GM11168 (cell line): ENCODE measurements around the gene ZNF532.

Experiments
- in situ Hi-C: fragments of 300-500 bp; cut with MboI; formaldehyde crosslinking; loops from one replicate; pipeline ENCODE4 v1.12.0; 2022; ENCODE audit warnings: low sequenced_read_pairs; ENCODE audit not compliant: unreplicated experiment

The ZNF532 gene

GRCh38 chr18:58966005-58966677 is 101.5 kb downstream of the ZNF532 start:
- in situ Hi-C loops: no loop called here

- in situ Hi-C loops: no loop called here
Observed at GRCh38 chr18:58966704-58967103, 102.0 kb downstream of the ZNF532 start.

GRCh38 chr18:58967751-58968254 is 103.1 kb downstream of the ZNF532 start:
- in situ Hi-C loops: no loop called here

GRCh38 chr18:58970943-58971790 is 106.5 kb downstream of the ZNF532 start:
- in situ Hi-C loops: no loop called here

GRCh38 chr18:58975296-58975695 is 110.6 kb downstream of the ZNF532 start:
- in situ Hi-C loops: no loop called here

- in situ Hi-C loops: no loop called here
Observed at GRCh38 chr18:58975781-58976180, 111.1 kb downstream of the ZNF532 start.

GRCh38 chr18:58977223-58977622 is 112.5 kb downstream of the ZNF532 start:
- in situ Hi-C loops: no loop called here

GRCh38 chr18:58977801-58978200 is 113.1 kb downstream of the ZNF532 start:
- in situ Hi-C loops: no loop called here

GRCh38 chr18:58978916-58979315 is 114.2 kb downstream of the ZNF532 start:
- in situ Hi-C loops: no loop called here

- in situ Hi-C loops: no loop called here
Observed at GRCh38 chr18:58979615-58980014, 114.9 kb downstream of the ZNF532 start.

- in situ Hi-C loops: no loop called here
Observed at GRCh38 chr18:58980991-58981390, 116.3 kb downstream of the ZNF532 start.

- in situ Hi-C loops: no loop called here
Observed at GRCh38 chr18:58983260-58984155, 118.8 kb downstream of the ZNF532 start.

- in situ Hi-C loops: no loop called here
Observed at GRCh38 chr18:58988600-58988999, 123.9 kb downstream of the ZNF532 start.

- in situ Hi-C loops: no loop called here
Observed at GRCh38 chr18:58989184-58989759, 124.6 kb downstream of the ZNF532 start.

GRCh38 chr18:58990720-58991119 is 126.0 kb downstream of the ZNF532 start:
- in situ Hi-C loops: no loop called here

- in situ Hi-C loops: no loop called here
Observed at GRCh38 chr18:58991167-58991798, 126.6 kb downstream of the ZNF532 start.

GRCh38 chr18:58992301-58993231 is 127.9 kb downstream of the ZNF532 start:
- in situ Hi-C loops: no loop called here

- in situ Hi-C loops: no loop called here
Observed at GRCh38 chr18:58993260-58993659, 128.6 kb downstream of the ZNF532 start.

- in situ Hi-C loops: no loop called here
Observed at GRCh38 chr18:58995663-58996062, 131.0 kb downstream of the ZNF532 start.
